HCT116 (cell line): Measurements from ENCODE around the gene CIDEC. TPM values are rescaled to one million over a fixed set of nuclear protein-coding genes. Genes with fewer than 3 reads are reported as not detected.

Experiments used
- ATAC-seq: fragments of 200-7000 bp; cut with Tn5 transposase; 2 replicates; pipeline ENCODE4 v1.9.1; 2020; ENCODE audit warnings: mild to moderate bottlenecking, moderate library complexity
- BruUV-seq: library from RNA; stranded (reverse); fragments of 400-500 nt; replicated peaks from 2 replicates; lab custom pipeline; 2021; lab: Mats Ljungman, UMichigan
- CTCF ChIA-PET: fragments of 300-600 bp; sonication (Branson Sonifier 250); formaldehyde crosslinking; loops from one replicate; lab custom pipeline; 2021; ENCODE audit warnings: antibody characterized with exemption; lab: Charles Lee
- POLR2A ChIA-PET: fragments of 300-600, 350-600 bp; sonication (Branson Sonifier 250); formaldehyde crosslinking; loops from one replicate; lab custom pipeline; 2021; ENCODE audit warnings: antibody characterized with exemption; lab: Charles Lee
- RAD21 ChIA-PET, 2 experiments: fragments of 300-600 bp; sonication (Branson Sonifier 250); formaldehyde crosslinking; loops; one replicate each; lab custom pipeline; 2023; ENCODE audit warnings: low total read pairs in 2 of 2; ENCODE audit not compliant: uncharacterized antibody in 2 of 2, unreplicated experiment in 2 of 2, low non-redundant PET in 1 of 2; lab: Charles Lee
- DNase-seq: peaks from one replicate; pipeline ENCODE4 v3.0.0-alpha.2; 2010; ENCODE audit warnings: low read depth, low spot score
- H2AFZ ChIP-seq: fragments of 200-600 bp; shearing (Covaris generic), sonication (generic); 2 replicates; pipeline ENCODE4 v1.6.1; 2017; ENCODE audit warnings: low read depth, mixed run types, mixed read lengths, antibody characterized with exemption, low read length; ENCODE audit not compliant: poor library complexity, severe bottlenecking
- H3K27ac ChIP-seq: 2 replicates; pipeline ENCODE4 v1.5.1; 2012; ENCODE audit warnings: low read depth, low read length
- H3K27me3 ChIP-seq: fragments of 200-600 bp; sonication (generic); 2 replicates; pipeline ENCODE4 v1.6.1; 2016; ENCODE audit warnings: mixed run types, low read length, mixed read lengths; ENCODE audit not compliant: insufficient read depth
- H3K36me3 ChIP-seq, 2 experiments: fragments of 200-500 bp in 1 of 2; fragments of 200-600 bp in 1 of 2; sonication (Bioruptor generic) in 1 of 2; sonication (generic) in 1 of 2; 2 replicates each; pipeline versions ENCODE4 v1.5.1 to v1.6.1; 2014 to 2016; ENCODE audit warnings: low read length in 2 of 2, inconsistent platforms in 1 of 2, mixed read lengths in 1 of 2, mixed run types in 1 of 2; ENCODE audit not compliant: insufficient read depth in 2 of 2, control insufficient read depth in 1 of 2
- H3K4me1 ChIP-seq, 2 experiments: fragments of 200-600 bp in 1 of 2; sonication (generic) in 1 of 2; 2 replicates each; pipeline versions ENCODE4 v1.5.1 to v1.6.1; 2012 to 2017; ENCODE audit warnings: low read length in 2 of 2, inconsistent platforms in 1 of 2, mild to moderate bottlenecking in 1 of 2, mixed read lengths in 1 of 2, mixed run types in 1 of 2, moderate library complexity in 1 of 2; ENCODE audit not compliant: insufficient read depth in 2 of 2, control insufficient read depth in 1 of 2
- H3K4me2 ChIP-seq: fragments of 200-600 bp; sonication (generic); 2 replicates; pipeline ENCODE4 v1.6.1; 2017; ENCODE audit warnings: mixed run types, low read length, mixed read lengths
- H3K4me3 ChIP-seq, 2 experiments: fragments of 200-600 bp in 1 of 2; sonication (generic) in 1 of 2; replicated peaks in 1 of 2; 2 replicates each; pipeline ENCODE4 v1.5.1; 2011 to 2016; ENCODE audit warnings: low read length in 2 of 2, control low read depth in 1 of 2, low read depth in 1 of 2, mild to moderate bottlenecking in 1 of 2, mixed read lengths in 1 of 2, mixed run types in 1 of 2
- H3K79me2 ChIP-seq: fragments of 200-600 bp; sonication (generic); 2 replicates; pipeline ENCODE4 v1.6.1; 2017; ENCODE audit warnings: mild to moderate bottlenecking, mixed run types, low read length, moderate library complexity, mixed read lengths; ENCODE audit not compliant: insufficient read depth
- H3K9ac ChIP-seq: fragments of 200-600 bp; sonication (generic); 2 replicates; pipeline ENCODE4 v1.6.1; 2016; ENCODE audit warnings: low read length, mixed read lengths
- H3K9me2 ChIP-seq: fragments of 200-600 bp; sonication (generic), shearing (Covaris generic); 2 replicates; pipeline ENCODE4 v1.6.1; 2017; ENCODE audit warnings: mixed run types, mild to moderate bottlenecking, moderate library complexity; ENCODE audit not compliant: insufficient read depth
- H3K9me3 ChIP-seq, 2 experiments: fragments of 200-500 bp in 1 of 2; fragments of 200-600 bp in 1 of 2; sonication (Bioruptor generic) in 1 of 2; sonication (generic) in 1 of 2; 2 replicates each; pipeline ENCODE4 v1.6.1; 2014 to 2017; ENCODE audit warnings: low read length in 2 of 2, mixed read lengths in 2 of 2, inconsistent platforms in 1 of 2, low read depth in 1 of 2, mild to moderate bottlenecking in 1 of 2, mixed run types in 1 of 2, moderate library complexity in 1 of 2; ENCODE audit not compliant: control insufficient read depth in 1 of 2, insufficient read depth in 1 of 2
- H4K20me1 ChIP-seq: fragments of 200-600 bp; sonication (generic), shearing (Covaris generic); 2 replicates; pipeline ENCODE4 v1.6.1; 2017; ENCODE audit warnings: mixed run types, mild to moderate bottlenecking, moderate library complexity; ENCODE audit not compliant: insufficient read depth
- CEBPB ChIP-seq: IDR thresholded peaks from 2 replicates; pipeline ENCODE4 v1.6.1; 2012; ENCODE audit warnings: low read depth
- EZH2 ChIP-seq: fragments of 200-600 bp; sonication (generic); IDR thresholded peaks from 2 replicates; pipeline ENCODE4 v1.6.1; 2017; ENCODE audit warnings: antibody characterized with exemption, mixed run types
- EZH2phosphoT487 ChIP-seq: fragments of 200-600 bp; IDR thresholded peaks from 2 replicates; pipeline ENCODE4 v1.6.1; 2018; ENCODE audit warnings: antibody characterized with exemption, borderline replicate concordance
- POLR2A ChIP-seq: IDR thresholded peaks from 2 replicates; pipeline ENCODE4 v1.7.0; 2011; ENCODE audit warnings: borderline replicate concordance; ENCODE audit not compliant: insufficient read depth, insufficient read length; ENCODE audit errors: extremely low read depth
- POLR2AphosphoS5 ChIP-seq: IDR thresholded peaks from 2 replicates; pipeline ENCODE4 v1.6.1; 2011; ENCODE audit warnings: mild to moderate bottlenecking, low read depth, low read length, moderate library complexity
- SIN3A ChIP-seq: IDR thresholded peaks from 2 replicates; pipeline ENCODE4 v1.6.1; 2012; ENCODE audit warnings: low read depth
- SRF ChIP-seq: IDR thresholded peaks from 2 replicates; pipeline ENCODE4 v1.6.1; 2012; ENCODE audit warnings: low read depth
- intact Hi-C: fragments of 100-400 bp; cut with micrococcal nuclease; formaldehyde crosslinking; loops from 2 replicates; pipeline ENCODE4 v1.10.0; 2022
- total RNA-seq: library from RNA; stranded (reverse); gene quantifications from one replicate; pipeline ENCODE4 v1.2.1, GENCODE V29; 2021; ENCODE audit not compliant: unreplicated experiment
- TF ChIP-seq, protein P1 (sequence below), 3 experiments: fragments of 200-600 bp in 1 of 3; sonication (generic) in 1 of 3; IDR thresholded peaks in 2 of 3; conservative IDR thresholded peaks in 1 of 3; 2 replicates each; pipeline ENCODE4 v1.5.1; 2012 to 2017; ENCODE audit warnings: low read depth in 2 of 3, low read length in 2 of 3, antibody characterized with exemption in 1 of 3, borderline replicate concordance in 1 of 3, control low read depth in 1 of 3, mild to moderate bottlenecking in 1 of 3, mixed read lengths in 1 of 3, mixed run types in 1 of 3, moderate library complexity in 1 of 3; ENCODE audit not compliant: insufficient read depth in 1 of 3
- TF ChIP-seq, protein P2 (sequence below): IDR thresholded peaks from 2 replicates; pipeline ENCODE4 v1.6.1; 2012
- TF ChIP-seq, protein P3 (sequence below): IDR thresholded peaks from 2 replicates; pipeline ENCODE4 v1.6.1; 2011; ENCODE audit warnings: mild to moderate bottlenecking, low read length, moderate library complexity; ENCODE audit not compliant: insufficient replicate concordance; ENCODE audit errors: extremely low read depth
- TF ChIP-seq, protein P4 (sequence below): IDR thresholded peaks from 2 replicates; pipeline ENCODE4 v1.6.1; 2012

CIDEC gene
- total RNA-seq, 1 experiment from 2014 or later, result not detected

DNA sequence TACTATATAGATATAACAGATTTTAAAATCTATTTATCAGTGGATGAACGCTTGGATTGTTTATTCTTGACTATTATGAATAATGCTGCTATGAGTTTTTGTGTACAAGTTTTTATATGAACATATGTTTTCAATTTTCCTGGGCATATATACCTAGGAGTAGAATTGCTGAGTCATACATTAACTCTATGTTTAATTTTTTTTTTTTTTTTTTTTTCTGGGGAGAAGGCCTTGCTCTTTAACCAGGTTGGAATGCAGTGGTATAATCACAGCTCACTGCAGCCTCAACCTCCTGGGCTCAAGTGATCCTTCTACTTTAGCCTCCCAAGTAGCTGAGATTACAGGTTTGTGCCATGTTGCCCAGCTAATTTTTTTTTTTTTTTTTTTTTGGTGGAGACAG, 9.1 kb downstream of the CIDEC start (continued):
- TF ChIP-seq, protein P1, sequence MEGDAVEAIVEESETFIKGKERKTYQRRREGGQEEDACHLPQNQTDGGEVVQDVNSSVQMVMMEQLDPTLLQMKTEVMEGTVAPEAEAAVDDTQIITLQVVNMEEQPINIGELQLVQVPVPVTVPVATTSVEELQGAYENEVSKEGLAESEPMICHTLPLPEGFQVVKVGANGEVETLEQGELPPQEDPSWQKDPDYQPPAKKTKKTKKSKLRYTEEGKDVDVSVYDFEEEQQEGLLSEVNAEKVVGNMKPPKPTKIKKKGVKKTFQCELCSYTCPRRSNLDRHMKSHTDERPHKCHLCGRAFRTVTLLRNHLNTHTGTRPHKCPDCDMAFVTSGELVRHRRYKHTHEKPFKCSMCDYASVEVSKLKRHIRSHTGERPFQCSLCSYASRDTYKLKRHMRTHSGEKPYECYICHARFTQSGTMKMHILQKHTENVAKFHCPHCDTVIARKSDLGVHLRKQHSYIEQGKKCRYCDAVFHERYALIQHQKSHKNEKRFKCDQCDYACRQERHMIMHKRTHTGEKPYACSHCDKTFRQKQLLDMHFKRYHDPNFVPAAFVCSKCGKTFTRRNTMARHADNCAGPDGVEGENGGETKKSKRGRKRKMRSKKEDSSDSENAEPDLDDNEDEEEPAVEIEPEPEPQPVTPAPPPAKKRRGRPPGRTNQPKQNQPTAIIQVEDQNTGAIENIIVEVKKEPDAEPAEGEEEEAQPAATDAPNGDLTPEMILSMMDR (IDR thresholded peaks at IDR 0.05 in 2 of 3, conservative IDR thresholded peaks at IDR 0.05 in 1 of 3; ENCODE audit: borderline replicate concordance in 1 of 3, insufficient read depth in 1 of 3, low read depth in 2 of 3, low read length in 2 of 3), result no peak
- TF ChIP-seq EZH2, result no peak

DNA sequence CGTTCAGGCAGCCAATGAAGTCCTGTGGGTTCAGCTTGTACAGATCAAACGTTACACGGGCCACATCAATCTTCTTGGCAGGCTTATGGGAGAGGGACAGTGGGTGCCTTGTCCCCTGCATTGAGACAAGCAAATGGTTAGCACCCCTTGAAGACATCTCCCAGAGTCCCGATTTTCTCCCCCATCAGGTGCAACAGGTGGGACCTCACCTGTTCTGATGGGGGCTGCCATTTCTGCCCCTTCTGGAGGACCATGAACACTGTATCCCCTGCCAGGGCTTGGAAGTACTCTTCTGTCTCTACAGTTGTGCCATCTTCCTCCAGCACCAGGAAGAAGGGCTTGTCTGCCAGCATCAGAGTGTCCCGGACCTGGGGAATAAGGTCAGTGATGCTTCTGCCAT, 10.1 kb downstream of the CIDEC start:
- Histone ChIP-seq H3K9me3 (no peaks in the 10 kb centered on the region), H3K4me2 (no peak overlapping the region), H3K9ac (no peak overlapping the region), H3K79me2 (no peaks in the 10 kb centered on the region), H4K20me1 (no peaks in the 10 kb centered on the region), H3K4me3 (no peak overlapping the region), H3K9me2 (no peaks in the 10 kb centered on the region), H3K27ac (no peak overlapping the region), H3K27me3 (no peaks in the 10 kb centered on the region), H3K4me1 (peaks cover 0 to 20% of the 10 kb centered on the region in 2 experiments; a peak in 2 of 4 replicates), H2AFZ (no peak overlapping the region), H3K36me3 (no peaks in the 10 kb centered on the region)
- TF ChIP-seq, protein P2, sequence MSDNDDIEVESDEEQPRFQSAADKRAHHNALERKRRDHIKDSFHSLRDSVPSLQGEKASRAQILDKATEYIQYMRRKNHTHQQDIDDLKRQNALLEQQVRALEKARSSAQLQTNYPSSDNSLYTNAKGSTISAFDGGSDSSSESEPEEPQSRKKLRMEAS, result no peak
- no peak for TF ChIP-seq SIN3A
- TF ChIP-seq, protein P3, sequence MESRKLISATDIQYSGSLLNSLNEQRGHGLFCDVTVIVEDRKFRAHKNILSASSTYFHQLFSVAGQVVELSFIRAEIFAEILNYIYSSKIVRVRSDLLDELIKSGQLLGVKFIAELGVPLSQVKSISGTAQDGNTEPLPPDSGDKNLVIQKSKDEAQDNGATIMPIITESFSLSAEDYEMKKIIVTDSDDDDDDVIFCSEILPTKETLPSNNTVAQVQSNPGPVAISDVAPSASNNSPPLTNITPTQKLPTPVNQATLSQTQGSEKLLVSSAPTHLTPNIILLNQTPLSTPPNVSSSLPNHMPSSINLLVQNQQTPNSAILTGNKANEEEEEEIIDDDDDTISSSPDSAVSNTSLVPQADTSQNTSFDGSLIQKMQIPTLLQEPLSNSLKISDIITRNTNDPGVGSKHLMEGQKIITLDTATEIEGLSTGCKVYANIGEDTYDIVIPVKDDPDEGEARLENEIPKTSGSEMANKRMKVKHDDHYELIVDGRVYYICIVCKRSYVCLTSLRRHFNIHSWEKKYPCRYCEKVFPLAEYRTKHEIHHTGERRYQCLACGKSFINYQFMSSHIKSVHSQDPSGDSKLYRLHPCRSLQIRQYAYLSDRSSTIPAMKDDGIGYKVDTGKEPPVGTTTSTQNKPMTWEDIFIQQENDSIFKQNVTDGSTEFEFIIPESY, result no peak
- no peak for TF ChIP-seq POLR2A
- TF ChIP-seq CEBPB, result no peak
- TF ChIP-seq, protein P4, sequence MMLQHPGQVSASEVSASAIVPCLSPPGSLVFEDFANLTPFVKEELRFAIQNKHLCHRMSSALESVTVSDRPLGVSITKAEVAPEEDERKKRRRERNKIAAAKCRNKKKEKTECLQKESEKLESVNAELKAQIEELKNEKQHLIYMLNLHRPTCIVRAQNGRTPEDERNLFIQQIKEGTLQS, result no peak
- TF ChIP-seq, protein P1 (IDR thresholded peaks at IDR 0.05 in 2 of 3, conservative IDR thresholded peaks at IDR 0.05 in 1 of 3; ENCODE audit: borderline replicate concordance in 1 of 3, insufficient read depth in 1 of 3, low read depth in 2 of 3, low read length in 2 of 3), result no peak
- TF ChIP-seq EZH2phosphoT487, result no peak
- no peak for TF ChIP-seq SRF
- no peak for TF ChIP-seq POLR2AphosphoS5
- DNase-seq (no peak), ATAC-seq (no peak)
- intact Hi-C loops, result no loop called here
- CTCF ChIA-PET, result no interaction called here
- no TSS peak for BruUV-seq
- POLR2A ChIA-PET, result no interaction called here
- RAD21 ChIA-PET, result no interaction called here
